ENCODE results near the gene SLC16A3.

DNA sequence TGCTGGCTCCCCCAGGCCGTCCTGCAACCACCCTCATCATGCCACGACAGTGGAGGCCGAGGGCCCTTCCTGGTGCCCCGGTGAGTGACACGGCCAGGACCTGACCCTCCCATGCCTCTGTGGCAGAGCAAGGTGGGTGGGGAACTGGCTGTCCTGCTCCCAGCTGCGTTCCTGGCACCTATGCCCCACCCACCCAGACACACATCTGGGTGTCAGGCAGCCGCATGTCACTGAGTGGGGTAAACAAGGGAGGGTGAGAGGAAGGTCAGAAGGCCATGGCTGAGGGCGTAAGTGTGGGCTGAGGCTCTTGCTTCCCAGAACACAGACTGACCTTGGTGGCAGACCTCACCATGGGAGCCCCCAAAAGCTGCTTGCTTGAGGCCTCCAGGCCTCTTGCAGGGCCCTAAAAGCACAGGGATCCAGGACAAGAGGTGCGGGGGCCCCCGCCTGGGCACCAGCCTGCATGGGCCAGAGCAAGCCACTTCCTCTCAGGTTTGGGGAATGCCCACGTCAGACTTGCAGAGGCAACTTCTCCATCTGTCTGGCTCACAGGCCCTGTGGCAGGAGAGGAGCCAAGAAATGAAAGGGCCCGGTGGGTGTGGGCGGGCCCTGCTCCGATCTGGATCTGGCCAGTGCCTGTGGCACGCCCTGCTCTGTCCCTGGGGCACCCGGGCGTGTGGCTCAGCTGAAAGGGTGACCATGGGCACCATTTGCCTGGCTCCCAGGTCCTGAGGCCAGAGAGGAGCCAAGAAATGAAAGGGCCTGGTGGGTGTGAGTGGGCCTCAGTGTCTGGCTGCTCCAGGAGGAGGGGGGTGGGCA, 12.3 kb upstream of the SLC16A3 start:
- TF ChIP-seq, protein P1, sequence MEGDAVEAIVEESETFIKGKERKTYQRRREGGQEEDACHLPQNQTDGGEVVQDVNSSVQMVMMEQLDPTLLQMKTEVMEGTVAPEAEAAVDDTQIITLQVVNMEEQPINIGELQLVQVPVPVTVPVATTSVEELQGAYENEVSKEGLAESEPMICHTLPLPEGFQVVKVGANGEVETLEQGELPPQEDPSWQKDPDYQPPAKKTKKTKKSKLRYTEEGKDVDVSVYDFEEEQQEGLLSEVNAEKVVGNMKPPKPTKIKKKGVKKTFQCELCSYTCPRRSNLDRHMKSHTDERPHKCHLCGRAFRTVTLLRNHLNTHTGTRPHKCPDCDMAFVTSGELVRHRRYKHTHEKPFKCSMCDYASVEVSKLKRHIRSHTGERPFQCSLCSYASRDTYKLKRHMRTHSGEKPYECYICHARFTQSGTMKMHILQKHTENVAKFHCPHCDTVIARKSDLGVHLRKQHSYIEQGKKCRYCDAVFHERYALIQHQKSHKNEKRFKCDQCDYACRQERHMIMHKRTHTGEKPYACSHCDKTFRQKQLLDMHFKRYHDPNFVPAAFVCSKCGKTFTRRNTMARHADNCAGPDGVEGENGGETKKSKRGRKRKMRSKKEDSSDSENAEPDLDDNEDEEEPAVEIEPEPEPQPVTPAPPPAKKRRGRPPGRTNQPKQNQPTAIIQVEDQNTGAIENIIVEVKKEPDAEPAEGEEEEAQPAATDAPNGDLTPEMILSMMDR (tag by site-specific recombination; IDR thresholded peaks at IDR 0.05), result no peak
- no peak for TF ChIP-seq ZSCAN30 (tag by site-specific recombination; IDR thresholded peaks at IDR 0.05)
- no peak for TF ChIP-seq ZNF670 (tag by site-specific recombination; IDR thresholded peaks at IDR 0.05; ENCODE audit: low read depth)
- TF ChIP-seq, protein P2, sequence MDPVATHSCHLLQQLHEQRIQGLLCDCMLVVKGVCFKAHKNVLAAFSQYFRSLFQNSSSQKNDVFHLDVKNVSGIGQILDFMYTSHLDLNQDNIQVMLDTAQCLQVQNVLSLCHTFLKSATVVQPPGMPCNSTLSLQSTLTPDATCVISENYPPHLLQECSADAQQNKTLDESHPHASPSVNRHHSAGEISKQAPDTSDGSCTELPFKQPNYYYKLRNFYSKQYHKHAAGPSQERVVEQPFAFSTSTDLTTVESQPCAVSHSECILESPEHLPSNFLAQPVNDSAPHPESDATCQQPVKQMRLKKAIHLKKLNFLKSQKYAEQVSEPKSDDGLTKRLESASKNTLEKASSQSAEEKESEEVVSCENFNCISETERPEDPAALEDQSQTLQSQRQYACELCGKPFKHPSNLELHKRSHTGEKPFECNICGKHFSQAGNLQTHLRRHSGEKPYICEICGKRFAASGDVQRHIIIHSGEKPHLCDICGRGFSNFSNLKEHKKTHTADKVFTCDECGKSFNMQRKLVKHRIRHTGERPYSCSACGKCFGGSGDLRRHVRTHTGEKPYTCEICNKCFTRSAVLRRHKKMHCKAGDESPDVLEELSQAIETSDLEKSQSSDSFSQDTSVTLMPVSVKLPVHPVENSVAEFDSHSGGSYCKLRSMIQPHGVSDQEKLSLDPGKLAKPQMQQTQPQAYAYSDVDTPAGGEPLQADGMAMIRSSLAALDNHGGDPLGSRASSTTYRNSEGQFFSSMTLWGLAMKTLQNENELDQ (tag by site-specific recombination; IDR thresholded peaks at IDR 0.05; ENCODE audit: low read depth), result no peak
- no peak for TF ChIP-seq ZNF324 (tag by site-specific recombination; IDR thresholded peaks at IDR 0.05)
- no peak for TF ChIP-seq ZNF239 (tag by site-specific recombination; IDR thresholded peaks at IDR 0.05)

Measured in HEK293 (cell line).